CD4-positive, alpha-beta T cell treated with Interleukin-17A for 4 hours (primary cell): Measurements from ENCODE around the gene IZUMO1.
A peak's percentile ranks its signal among the peaks of the same experiment; 100 is the strongest.
"Not testable (repeated sequence)": the region's sequence is repeated elsewhere in the genome, so short reads cannot be mapped to it uniquely, and the experiment has no call there.

Experiments used
- DNase-seq: peaks from one replicate; pipeline ENCODE4 v3.0.0-alpha.2; 2020; ENCODE audit warnings: mixed read lengths

Gene IZUMO1

DNA sequence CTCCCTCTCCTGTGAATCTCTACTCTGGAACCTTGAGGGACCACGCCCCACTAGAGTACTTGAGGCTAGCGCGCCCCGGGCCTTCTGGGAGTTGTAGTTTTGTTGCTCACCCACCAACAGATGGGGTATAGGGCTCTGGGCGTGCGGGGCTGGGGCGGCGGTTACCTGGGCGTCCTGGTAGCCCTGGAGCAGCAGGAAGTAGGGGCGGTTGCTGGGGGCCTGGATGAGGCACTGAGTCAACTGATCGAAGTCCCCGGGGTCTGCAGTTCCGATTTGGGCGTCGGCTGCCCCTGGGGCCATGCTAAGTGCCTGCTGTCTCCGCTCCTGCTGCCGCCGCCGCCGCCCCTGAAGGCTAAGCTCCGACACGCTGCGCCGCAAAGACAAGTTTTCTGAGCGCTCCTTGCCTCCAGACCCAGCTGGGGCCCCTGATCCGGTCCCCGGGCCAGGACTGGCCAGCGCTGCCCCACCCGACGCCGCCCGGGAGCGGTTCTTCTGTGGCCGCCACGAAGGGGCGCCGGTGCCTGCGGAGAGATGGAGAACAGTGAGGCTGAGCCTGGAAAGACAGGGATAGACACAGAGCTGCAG lies 11.6 kb downstream of the IZUMO1 start:
- DNase-seq = no peak

DNA sequence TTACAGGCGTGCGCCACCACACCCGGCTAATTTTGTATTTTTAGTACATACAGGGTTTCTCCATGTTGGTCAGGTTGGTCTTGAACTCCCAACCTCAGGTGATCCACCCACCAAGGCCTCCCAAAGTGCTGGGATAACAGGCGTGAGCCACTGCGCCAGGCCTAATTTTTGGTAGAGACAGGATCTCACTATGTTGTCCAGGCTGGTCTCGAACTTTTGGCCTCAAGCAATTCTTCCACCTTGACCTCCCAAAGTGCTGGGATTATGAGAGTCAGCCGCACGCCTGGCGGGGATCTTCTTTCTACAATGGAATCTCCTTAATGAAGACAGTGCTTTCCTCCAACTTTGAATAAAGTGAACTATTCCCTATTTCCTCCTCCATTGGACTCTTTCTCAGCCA lies 12.1 kb downstream of the IZUMO1 start:
- no peak for DNase-seq

DNA sequence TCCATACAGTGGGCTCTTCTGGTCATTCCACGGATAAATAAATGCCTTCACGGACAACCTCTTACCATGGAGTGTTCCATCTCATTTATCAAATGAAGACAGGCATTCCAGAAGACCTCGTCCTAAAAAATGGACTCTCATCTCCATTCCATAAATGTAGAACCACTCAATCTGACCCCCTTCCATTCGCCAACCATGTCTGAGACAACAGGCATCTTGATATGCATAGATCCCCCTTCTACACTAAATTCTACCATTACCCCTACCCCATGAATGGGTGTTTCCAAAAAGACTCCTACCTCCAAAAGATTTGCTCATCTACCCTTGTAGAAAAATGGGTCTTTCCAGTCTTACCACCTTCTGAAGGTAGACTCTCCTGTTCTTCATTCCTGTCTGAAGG lies 15.3 kb downstream of the IZUMO1 start:
- DNase-seq = no peak

DNA sequence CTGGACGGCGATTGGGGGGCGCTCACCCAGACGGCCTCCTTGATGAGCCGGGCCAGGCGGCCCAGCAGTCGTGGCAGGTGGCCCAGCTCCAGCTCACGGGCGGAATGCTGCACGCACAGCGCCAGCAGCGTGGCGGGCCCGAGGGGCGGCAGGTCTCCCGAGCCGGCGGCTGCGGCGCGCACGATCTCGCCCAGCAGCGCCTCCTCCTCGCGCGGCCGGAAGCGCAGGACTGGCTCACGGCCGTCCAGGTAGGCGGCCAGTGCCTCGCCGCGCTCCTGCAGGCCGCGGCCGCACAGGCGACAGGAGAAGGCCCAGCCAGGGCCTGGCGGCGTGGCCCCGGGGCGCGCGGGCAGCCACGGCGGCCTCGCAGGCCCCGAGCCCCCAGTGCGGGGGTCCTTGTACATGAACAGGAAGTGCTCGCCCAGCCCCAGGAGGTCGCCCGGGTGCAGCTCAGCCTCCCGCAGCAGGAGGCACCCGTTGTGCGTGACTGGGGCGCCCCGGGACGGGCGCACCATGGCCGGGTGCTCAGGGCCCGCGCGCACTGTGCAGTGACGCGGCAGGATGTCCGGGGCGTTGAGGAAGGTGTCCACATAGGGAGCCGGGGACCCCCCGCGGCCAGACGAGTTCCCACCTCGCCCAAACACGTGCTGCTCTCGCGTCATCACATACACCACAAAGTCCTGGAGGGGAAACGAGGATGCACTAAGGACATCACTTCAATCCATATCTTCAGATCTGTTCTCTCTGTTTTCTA lies 17.6 kb downstream of the IZUMO1 start:
- DNase-seq = no peak

DNA sequence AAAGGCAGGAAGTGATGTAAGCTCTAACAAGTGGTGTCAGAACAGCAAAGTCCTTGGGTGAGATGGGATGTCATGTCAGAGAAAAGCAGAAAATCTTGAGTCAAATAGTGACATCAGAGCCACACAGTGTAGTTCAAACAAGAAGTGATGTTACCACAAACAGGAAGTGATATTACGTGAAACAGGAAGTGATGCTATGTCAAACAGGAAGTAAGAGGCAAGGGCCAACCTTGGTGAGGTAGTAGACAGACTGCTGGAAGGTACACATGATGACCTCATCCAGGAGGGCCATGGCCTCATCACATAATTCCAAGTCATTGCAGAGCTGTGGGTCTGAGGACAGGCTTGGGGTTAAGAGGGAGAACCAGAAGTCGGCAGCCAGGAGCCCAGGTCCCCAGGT lies 20.2 kb downstream of the IZUMO1 start:
- peak; percentile 20 for DNase-seq

DNA sequence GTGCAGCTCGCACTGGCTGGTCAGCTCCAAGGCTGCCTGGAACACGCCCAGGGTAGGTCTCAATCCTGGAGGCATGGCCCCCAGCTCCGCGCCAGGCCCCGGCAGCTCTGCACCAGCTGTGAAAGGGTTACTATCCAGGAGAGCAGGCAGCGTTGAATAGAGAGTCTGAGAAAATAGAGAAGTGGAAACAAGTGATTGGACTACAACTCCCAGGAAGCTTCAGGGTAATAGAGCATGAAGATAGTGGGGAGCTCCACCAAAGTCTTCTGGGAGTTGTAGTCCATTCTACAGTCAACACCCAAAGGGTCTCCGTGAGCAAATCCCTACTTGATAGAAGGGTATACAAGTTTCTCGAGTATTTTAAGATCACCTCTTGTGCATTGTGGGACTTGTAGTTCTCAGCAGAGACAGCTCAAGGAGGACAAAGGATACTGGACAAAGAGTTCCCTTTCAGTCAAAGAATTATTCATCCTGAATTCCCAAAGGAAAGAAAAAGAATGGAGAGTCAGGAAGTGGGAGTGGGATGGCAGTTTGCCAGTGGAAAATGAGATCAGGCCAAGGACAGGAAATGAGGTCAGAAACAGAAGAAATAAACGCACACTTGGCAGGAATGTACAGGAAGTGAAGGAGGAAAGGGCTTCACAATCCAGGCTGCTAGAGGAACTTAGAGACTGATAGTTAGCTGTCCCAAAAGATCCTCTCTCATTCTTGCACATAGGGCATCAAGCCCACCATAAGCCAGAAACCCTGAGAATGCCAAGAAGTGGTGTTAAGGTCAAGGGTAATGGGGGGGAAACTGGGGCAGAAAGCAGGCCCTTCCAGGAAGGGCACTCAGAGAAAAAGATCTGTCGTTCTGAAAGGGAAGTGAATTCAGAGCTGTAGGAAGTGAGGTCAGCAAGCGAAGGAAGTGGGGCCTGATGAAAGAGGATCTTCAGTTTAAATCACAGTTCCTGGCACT lies 21.6 kb downstream of the IZUMO1 start:
- DNase-seq = peak; percentile 29

DNA sequence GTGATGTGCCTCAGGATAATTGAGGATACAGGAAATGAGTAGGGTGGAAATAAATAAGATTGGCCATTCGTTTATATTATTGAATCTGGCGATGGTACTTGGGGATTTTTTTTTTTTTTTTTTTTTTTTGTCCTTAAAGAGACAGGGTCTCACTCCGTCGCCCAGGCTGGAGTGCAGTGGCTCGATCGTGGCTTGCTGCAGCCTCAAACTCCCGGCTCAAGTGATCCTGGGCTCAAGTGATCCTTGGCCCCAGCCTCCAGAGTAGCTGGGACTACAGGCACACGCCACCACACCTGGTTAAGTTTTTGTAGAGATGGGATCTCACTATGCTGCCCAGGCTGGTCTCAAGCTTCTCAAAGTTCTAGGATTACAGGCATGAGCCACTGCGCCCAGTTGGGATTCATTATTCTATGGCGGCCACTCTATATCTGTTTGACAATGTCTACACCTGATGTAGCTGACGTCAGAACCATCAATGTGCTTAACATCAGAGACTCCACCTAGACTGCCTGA lies 24.5 kb downstream of the IZUMO1 start:
- no peak for DNase-seq

DNA sequence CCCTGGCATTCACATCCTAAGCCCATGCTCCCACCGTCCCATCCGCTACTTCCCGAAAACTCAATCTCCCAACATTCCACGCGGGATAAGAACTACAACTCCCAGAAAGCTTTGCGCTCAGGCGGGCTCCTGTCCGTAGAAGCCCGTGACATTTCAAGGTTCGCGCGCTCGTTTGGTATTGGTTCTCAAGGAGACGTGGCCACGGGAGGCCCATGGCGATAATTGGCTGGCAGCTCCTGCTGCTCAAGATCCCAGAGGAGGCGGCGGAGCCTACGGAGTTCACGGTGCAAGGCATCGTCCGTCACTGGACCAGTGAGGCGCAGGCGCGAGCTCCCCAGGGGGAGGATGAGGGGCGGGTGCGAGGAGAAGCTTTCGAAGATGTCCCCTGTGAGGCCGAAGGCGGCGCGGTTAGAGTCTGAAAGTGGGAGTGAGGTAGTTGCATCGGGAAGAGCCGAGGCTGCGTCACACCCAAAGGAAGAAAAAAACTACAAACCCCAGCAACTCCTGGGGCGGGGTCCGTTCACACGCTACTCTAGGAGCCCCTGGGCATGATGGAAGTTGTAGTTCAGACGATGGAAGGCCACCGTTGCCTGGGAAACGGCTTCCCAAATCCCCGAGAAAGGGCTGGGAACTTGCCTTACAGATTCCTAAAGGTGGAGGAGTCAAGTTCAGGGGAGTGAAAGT lies 26.0 kb downstream of the IZUMO1 start:
- DNase-seq = peak; percentile 93

DNA sequence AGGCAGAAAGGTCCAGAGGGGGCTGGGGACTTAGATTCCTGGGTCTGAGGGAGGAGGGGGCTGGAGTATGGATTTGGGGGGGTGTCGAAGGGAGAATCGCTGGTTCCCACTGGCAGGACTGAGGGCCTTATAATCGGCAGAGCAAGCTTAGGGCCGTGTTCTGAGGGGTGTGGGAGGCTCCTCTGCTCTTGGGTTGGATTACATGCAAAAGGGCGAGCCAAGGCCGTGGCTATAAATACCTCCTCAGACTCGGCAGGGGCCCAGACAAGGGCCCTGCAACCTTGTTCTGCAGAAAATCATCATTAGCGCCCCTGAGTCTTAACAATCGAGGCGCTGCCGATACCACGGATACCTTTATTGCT lies 26.5 kb downstream of the IZUMO1 start:
- no peak for DNase-seq

DNA sequence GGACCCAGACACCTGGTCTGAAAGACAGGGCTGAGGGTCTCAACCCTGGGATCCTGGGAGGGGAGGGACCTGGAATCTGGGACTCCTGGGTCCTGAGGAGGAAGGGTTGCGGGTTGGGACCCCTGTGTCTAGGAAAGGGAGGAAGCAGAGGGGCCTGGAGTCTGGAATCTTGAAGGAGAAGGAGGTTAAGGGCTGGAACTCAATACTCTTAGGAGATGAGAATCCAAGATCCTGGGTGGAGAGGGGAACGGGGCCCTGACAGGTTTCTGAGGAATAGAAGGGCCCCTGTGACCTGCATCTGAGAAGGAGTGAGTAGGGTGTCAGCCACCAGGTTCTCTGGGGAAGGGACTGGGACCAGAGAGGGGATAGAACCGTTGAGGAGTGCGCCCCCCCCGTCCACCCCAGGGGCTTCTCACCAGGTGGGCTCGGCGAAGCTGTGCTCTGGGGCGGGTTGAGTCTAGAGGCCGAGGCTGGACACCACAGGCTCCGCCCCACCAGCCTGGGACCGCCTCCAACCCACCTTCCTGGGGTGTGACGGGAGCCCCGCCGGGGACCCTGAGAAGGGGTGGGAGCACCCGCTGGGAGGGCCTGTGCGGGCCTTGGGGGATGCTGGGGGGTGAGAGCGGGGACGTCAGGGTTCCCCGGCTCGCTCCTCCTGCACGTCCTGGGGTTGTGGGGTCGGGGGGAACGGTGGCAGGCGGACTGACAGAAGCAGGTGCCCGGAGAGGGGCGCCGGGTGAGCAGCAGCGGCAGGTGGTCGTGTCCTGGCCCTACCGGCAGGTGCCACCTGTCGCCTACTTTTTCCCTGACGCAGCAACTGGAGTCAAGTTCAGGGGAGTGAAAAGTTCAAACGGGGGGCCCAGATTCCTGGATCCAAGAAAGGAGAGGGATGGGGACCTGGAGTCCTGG lies 27.2 kb downstream of the IZUMO1 start, which contains the start of gene MAMSTR:
Gene MAMSTR (minus strand): TSS at position 463 of the 909 bp plus-strand sequence. CDS start 694 bp downstream, outside the sequence.
- DNase-seq = no peak

DNA sequence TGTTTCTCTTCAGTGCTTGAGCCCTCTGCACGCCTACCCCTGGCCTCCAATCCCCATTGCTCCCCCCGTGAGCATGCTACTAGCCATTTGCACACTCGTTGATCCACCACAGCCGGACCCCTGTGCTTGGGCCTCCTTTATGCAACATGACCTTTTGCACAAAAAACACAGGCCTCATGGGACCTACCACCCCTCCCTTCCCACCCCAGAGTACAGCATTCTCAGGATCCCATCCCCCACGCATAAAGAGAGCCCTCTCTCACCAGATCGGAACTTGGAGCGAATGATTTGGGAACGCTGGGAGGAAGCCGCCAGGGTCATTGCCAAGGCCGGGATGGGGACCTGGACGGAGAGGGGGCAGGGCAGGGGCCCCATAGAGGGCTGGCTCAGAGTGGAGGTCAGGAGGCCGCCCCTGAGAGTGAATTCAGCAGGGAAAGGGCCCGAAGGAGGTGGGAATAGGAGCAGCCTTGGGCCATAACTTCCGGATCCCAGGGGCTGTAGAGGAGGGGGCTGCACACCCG lies 27.9 kb downstream of the IZUMO1 start:
- DNase-seq = no peak

DNA sequence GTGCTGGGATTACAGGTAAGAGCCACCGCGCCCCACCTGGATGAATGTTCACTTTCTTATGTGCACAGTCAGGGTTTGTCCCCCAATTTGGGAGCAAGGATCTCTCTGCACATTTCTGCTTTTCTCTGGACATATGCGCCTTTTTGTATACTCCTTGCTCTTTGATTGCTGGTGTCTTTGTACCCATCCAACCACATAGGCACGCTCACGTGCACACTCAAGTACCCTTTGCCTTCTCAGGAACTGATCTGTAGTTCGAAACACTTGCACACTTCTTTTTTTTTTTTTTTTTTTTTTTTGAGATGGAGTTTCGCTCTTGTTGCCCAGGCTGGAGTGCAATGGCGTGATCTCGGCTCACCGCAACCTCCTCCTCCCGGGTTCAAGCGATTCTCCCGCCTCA lies 28.6 kb downstream of the IZUMO1 start:
- not testable (repeated sequence) for DNase-seq

DNA sequence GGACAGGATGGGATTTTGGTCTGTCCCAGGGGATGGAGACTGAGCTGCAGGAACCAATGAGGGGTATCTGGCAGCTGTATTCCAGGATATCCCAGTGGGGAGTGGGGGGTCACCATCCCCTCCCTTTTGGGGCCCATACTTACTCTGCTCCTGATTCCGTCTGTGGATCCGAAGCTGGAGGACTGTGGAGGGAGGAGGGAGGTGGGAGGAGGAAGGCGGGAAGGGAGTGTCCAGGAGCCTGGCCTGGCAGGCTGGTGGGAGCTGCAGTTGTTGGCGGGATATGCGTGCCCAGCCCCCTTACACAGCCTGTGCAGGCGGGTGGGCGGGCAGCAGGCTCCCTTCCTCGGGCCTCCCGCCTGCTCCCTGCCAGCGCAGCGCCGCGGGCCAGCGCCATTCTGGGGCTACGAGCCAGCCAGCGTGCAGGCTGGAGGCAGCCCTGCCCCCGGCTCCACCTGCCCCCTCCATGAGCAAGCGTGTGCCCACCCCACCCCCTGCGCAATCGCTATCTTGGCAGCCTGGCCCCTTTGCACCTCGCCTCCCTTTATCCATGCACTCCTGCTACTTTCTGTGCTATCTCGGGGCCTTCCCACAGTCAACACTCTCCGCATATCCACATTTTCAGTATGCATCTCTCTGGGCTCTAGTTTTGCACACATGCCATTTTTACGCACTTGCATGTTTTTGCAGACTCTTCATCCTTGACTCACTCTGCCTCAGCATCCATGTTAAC lies 30.0 kb downstream of the IZUMO1 start:
- DNase-seq = no peak

DNA sequence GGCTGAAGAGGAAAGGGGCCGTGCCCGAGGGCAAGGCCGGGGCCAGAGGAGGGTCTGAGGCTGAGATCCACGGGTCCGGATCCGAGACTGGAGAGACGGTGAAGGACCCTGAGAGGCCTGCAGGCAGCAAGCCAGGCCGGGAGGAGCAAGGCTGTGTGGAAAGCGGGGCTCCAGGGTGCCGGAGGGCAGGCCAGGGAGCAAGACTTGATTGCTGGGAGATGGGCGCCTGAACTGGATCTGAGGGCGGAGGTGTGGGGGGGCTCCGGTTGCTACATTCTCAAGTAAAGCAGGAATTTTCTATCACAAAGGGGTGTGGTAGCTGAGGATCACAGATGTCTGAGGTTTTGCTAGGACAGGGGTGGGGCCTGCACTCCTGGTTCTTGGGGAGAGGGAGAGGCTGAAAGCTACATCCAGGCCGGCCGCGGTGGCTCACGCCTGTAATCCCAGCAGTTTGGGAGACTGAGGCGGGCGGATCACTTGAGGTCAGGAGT lies 31.0 kb downstream of the IZUMO1 start:
- no peak for DNase-seq

DNA sequence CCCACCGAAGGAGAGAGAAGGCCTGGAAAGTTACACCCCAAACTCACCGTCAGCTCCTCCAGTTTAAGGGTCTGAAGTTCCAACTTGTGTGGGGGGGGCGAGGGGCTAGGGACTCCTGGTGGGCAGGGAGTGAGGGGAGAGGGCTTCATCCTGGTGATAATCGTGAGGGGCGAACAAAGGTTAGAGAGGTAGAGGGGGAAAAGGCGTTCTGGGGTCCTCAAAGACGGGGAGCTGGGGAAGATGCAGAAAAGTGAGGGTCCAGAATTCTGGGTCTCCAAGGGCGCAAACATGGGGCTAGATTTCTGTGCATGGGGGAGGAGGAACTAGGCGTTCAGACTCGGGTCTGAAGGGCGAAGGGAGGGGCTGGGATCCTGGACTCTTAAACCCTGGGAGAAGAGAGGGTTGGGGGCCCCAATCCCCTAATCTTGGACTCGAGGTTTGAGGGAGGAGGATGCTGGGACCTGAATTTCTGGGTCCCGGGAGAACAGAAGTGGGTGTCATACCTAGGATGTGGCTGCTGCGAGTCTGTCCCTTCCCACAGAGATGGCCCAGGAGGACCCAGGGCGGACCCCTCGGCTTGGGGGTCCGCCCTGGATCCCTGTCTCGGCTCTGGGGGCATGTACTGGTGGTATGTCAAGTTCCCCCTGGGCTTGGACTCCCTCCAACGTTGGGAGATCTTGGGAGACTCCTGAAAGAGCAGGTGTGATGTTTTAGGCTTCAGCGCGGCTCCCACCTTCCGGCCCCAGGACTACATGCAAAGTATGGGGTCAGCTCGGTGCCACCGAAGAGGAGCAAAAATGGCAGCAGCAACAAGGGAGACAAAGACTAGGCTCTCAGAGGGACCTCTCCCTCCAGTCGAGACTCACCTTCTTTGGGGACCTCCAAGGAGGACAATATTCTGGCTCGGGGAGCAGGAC lies 31.7 kb downstream of the IZUMO1 start:
- no peak for DNase-seq

DNA sequence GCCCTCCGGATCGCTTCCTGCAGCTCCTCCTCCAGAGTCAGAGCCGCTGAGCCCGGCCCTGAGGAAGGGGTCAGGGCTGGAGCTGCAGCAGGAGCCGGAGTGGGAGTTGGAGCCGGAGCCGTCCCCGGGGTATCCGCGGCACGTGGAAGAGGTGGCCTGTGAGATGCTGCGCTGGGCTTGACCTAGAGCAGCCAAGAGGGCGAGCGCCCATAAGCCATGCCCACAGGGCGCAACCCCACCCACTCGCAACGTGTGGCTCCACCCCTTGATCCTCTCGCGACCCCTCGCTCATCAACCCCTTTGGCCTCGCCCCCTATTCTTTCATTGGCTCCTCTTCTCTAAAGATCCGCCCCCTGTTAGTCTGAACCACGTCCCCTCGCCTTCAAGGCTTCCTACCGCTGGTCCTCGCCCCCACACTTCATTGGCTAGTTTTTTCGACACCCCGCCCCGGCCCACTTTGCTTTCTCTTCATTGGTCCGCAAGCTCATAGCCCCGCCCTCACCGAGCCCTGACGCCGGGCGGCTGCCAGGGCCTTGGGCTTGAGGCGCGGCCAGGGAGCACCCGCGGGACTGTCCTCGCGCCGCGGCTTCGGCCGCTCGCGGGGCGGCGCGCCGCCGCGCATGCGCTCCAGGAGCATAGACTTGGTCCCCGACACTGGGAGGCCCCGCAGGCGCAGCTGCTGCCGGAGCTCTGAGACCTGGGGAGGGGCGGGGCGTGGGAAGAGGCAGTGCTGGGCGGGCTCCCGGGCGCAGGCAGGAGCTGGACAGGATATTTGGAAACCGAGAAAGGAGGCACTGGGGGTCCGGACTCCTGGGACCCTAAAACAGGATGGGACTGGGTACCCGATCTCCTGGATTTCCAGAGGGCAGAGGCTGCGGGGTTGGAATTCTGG lies 32.6 kb downstream of the IZUMO1 start:
- peak; percentile 98 for DNase-seq

DNA sequence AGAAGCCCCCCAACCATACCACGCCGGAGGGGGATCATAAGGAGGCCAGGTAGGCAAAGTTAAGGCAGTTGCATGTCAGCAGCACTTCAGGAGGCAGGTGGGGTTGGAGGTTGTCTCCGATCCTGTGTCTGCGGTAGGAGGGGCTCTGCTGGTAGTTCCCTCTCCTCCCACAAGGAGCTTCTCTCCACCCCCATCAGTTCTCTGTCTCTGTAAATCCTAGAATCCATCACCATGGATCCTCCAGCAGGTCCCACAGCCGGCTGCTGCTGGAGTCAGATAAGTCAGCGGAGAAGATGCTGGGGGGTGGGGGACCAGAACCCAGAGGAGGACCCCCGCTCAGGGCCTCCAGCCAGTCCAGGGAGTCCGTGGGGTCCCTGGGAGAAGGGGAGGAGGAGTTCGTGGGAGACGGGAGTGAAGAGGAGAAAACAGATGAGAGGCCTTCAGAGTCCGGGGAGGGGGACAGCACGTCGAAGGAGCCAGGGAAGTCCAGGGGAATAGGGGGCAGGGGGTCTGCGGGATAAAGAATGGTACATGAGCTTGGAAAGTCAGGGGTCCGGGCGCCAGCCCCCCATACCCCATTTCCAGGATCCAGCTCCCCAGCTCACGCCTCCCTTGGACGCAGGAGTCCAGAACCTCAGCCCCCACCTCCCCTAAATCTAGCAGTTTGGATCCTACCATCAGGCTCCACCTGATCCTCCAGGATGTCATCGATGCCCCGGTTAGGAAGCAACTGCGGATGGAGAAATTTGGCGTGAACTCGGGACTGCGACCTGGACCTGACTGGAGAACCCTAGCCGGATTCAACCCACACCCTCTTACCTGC lies 33.5 kb downstream of the IZUMO1 start:
- DNase-seq = no peak
